ENCODE data around the gene PDE7B. TPM values are rescaled to one million over a fixed set of nuclear protein-coding genes. Genes with fewer than 3 reads are reported as not detected.
A peak's percentile ranks its signal among the peaks of the same experiment; 100 is the strongest.

The PDE7B gene
- total RNA-seq, 4 donors from 2014 or later, result 3.4 to 15.4 (median 9.3) TPM

GRCh38 chr6:135922746-135923145 is 71.2 kb downstream of the PDE7B start:
- 28% methylated on average over 3 of the region's 3 CpGs for WGBS
- DNase-seq (ENCODE audit: extremely low spot score), result no peak
- Histone ChIP-seq H3K4me1 (peaks cover 3 to 26% (median 24%) of the 10 kb centered on the region in 4 donors), H3K9me3 (no peaks in the 10 kb centered on the region), H3K27me3 (no peaks in the 10 kb centered on the region), H3K4me3 (no peak overlapping the region), H3K36me3 (no peaks in the 10 kb centered on the region), H3K27ac (replicated peaks in 1 of 4) (peak overlapping the region in 3 of 4 donors; percentile 57 to 62 (median 58))
- intact Hi-C loops (cut with DNase I), result no loop called here
- no peak for TF ChIP-seq POLR2A (IDR thresholded peaks at IDR 0.05; ENCODE audit: low read depth)
- TF ChIP-seq POLR2AphosphoS5 (IDR thresholded peaks at IDR 0.05), result no peak
- no peak for TF ChIP-seq EP300 (IDR thresholded peaks at IDR 0.05)
- no peak for TF ChIP-seq CTCF (IDR thresholded peaks at IDR 0.05)

- Histone ChIP-seq H3K27me3 (no peaks in the 10 kb centered on the region), H3K27ac (replicated peaks in 1 of 4) (no peak overlapping the region), H3K36me3 (no peaks in the 10 kb centered on the region), H3K4me1 (peaks cover 0 to 8% (median 5%) of the 10 kb centered on the region in 4 donors), H3K4me3 (no peak overlapping the region), H3K9me3 (no peaks in the 10 kb centered on the region)
- intact Hi-C loops (cut with DNase I), result no loop called here
- no peak for DNase-seq (ENCODE audit: extremely low spot score)
- TF ChIP-seq POLR2A (IDR thresholded peaks at IDR 0.05; ENCODE audit: low read depth), result no peak
- no peak for TF ChIP-seq EP300 (IDR thresholded peaks at IDR 0.05)
- no peak for TF ChIP-seq POLR2AphosphoS5 (IDR thresholded peaks at IDR 0.05)
- TF ChIP-seq CTCF (IDR thresholded peaks at IDR 0.05), result no peak
- 88% methylated on average over 4 of the region's 4 CpGs for WGBS
Observed at GRCh38 chr6:135932651-135933050, 81.2 kb downstream of the PDE7B start.

DNA sequence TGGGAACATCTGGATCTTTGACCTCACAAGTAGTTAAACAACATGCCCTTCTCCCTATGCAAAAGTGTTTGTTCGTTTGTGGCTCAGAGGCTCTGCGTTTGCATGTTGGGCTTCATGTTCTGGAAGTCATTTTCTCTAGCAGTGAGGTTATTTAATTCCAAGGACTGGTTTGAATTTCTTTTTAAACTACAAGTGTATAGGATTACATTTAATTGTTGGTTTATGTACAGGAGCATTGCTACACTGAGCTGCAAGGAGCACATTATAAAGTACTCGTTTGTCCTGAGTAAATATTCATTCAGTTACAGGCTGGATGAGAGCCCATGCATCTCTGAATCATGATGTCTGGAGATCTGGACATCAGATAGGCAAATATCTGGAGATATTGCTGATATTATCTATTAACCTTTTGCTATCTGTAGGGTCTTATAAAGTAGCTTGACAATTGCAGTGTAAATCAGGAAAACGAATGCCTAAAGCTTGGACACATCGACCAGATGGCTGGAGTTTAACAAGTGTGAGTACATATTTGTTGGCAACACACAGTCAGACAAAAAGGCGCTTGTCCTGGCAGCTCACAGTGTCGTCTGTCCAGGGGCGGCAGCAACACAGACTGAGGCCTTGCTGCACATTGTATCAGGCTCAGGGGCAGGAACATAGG is 84.6 kb downstream of the PDE7B start:
- Histone ChIP-seq H3K4me1 (peaks cover 0 to 23% (median 19%) of the 10 kb centered on the region in 4 donors), H3K4me3 (no peak overlapping the region), H3K9me3 (no peaks in the 10 kb centered on the region), H3K27ac (replicated peaks in 1 of 4) (no peak overlapping the region), H3K36me3 (no peaks in the 10 kb centered on the region), H3K27me3 (no peaks in the 10 kb centered on the region)
- 66% methylated on average over 7 of the region's 8 CpGs for WGBS
- DNase-seq (ENCODE audit: extremely low spot score), result no peak
- TF ChIP-seq EP300 (IDR thresholded peaks at IDR 0.05), result no peak
- TF ChIP-seq POLR2AphosphoS5 (IDR thresholded peaks at IDR 0.05), result no peak
- no peak for TF ChIP-seq CTCF (IDR thresholded peaks at IDR 0.05)
- no peak for TF ChIP-seq POLR2A (IDR thresholded peaks at IDR 0.05; ENCODE audit: low read depth)
- intact Hi-C loops (cut with DNase I), result no loop called here

GRCh38 chr6:135936606-135937005 is 85.1 kb downstream of the PDE7B start:
- Histone ChIP-seq H3K9me3 (no peaks in the 10 kb centered on the region), H3K4me3 (no peak overlapping the region), H3K36me3 (no peaks in the 10 kb centered on the region), H3K27ac (replicated peaks in 1 of 4) (no peak overlapping the region), H3K27me3 (no peaks in the 10 kb centered on the region), H3K4me1 (peaks cover 0 to 23% (median 19%) of the 10 kb centered on the region in 4 donors)
- intact Hi-C loops (cut with DNase I), result no loop called here
- DNase-seq (ENCODE audit: extremely low spot score), result no peak
- no peak for TF ChIP-seq POLR2AphosphoS5 (IDR thresholded peaks at IDR 0.05)
- TF ChIP-seq POLR2A (IDR thresholded peaks at IDR 0.05; ENCODE audit: low read depth), result no peak
- no peak for TF ChIP-seq EP300 (IDR thresholded peaks at IDR 0.05)
- TF ChIP-seq CTCF (IDR thresholded peaks at IDR 0.05), result no peak
- WGBS, result 27% methylated on average over 1 of the region's 1 CpG

DNA sequence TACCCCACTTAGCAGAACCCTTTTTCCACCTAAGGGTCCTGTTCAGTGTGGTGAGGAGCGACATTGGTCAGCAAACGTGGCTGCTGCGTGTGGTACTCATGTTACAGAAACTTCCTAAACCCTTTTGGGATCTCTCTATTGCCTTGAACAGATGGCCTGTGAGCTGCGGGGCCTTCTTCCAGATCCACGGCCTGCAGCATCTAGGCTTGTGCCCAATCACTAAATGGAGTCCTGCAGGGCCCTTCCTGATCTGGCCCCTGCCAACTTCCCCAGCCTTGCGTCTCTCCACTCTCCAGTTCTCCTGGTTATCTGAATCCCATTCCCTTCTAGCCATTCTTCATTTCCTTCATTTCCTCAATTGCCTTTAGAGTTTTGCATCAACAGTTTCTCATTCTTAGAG is 85.6 kb downstream of the PDE7B start:
- WGBS, result 100% methylated on average over 6 of the region's 6 CpGs
- Histone ChIP-seq H3K27ac (replicated peaks in 1 of 4) (no peak overlapping the region), H3K27me3 (no peaks in the 10 kb centered on the region), H3K36me3 (no peaks in the 10 kb centered on the region), H3K4me3 (no peak overlapping the region), H3K9me3 (no peaks in the 10 kb centered on the region), H3K4me1 (peaks cover 0 to 23% (median 19%) of the 10 kb centered on the region in 4 donors)
- TF ChIP-seq POLR2AphosphoS5 (IDR thresholded peaks at IDR 0.05) (no peak), CTCF (IDR thresholded peaks at IDR 0.05) (no peak), EP300 (IDR thresholded peaks at IDR 0.05) (no peak), POLR2A (IDR thresholded peaks at IDR 0.05; ENCODE audit: low read depth) (no peak)
- intact Hi-C loops (cut with DNase I), result no loop called here
- no peak for DNase-seq (ENCODE audit: extremely low spot score)
